GM19035 (cell line): ENCODE data around the gene D2HGDH.
"Not testable (repeated sequence)": the region's sequence is repeated elsewhere in the genome, so short reads cannot be mapped to it uniquely, and the experiment has no call there.

Source experiments
- ATAC-seq: cut with Tn5 transposase; IDR thresholded peaks from one replicate; pipeline ENCODE4 v1.9.1; 2021; ENCODE audit not compliant: unreplicated experiment

The D2HGDH gene

DNA sequence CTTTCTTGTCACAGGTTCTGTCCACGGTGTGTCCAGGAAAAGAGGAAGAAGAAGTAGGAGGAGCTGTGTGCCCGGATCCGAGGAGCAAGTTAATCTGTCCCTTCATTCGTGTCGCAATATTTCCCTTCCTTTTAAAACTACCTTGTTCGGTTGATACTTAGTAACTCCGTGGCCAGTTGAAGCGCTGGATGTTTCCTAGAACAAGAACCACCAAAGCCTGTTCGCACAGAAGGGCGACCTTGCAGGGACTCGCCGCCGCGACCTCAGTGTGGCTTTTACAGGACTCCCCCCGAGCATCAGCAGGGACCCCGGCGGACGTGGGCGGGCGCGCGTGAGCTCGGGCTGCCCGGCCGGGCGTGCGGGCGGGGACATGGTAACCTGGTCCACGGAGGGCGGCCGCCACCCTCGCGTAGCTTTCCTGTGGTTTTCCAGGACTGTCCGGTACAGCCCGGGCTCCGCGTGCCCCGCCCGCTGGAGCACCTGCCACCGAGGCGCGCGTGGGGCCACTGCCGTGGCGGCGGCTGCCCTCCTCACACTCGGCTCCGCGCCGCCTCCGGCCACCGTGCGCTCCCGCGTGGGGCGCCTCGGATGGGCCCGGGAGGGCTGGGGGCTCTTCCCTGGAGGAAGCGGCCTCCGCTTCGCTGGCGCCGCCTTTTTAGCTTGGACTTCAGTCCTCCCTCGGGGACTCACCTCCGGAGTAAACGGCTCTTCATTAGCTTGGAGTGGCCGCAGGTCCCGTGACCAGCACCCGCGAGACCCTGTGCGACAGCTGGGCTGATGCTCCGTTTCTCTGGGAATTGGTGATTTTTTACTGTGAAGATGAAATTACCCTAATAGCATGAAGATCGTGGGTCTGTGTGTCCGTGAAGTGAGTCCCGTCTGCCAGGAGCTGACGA, 9.2 kb upstream of the D2HGDH start:
- ATAC-seq: no peak

DNA sequence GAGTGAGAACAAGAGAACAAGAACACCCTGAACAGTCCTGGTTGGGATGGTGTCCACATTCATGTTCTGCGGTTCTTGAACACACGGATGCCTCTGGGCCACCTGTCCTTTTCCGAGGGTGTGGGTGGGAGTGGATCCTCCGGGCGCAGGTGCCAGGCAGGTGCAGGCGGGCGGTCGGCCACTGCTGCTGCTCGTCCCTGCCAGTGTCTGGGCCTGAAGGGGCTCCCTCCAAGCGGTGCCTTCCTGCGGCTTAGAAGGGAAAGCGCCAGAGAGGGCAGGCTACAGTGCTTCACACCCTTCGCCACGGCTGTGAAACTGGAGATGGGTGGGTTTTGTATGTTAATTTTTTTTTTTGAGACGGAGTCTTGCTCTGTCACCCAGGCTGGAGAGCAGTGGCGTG, 8.0 kb upstream of the D2HGDH start:
- no peak for ATAC-seq

DNA sequence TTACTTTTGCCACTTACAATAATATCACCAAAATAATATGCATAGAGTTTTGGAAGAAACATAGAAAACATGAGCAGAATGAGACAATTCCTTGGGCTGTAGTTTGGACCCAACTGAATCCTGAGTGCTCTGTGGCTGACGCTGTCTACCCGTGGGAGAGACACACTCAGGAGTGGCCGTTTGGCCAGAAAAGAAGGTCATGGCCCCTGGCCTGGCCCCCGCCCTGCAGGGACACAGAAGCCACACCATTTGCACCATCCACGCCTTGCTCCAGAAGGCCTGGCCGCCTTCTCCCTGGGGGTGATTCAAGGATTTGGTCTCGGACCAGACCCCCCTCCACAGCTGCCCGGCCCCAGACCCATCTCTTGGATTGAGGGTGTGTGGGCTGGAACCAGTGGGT, 6.4 kb upstream of the D2HGDH start:
- ATAC-seq: no peak

DNA sequence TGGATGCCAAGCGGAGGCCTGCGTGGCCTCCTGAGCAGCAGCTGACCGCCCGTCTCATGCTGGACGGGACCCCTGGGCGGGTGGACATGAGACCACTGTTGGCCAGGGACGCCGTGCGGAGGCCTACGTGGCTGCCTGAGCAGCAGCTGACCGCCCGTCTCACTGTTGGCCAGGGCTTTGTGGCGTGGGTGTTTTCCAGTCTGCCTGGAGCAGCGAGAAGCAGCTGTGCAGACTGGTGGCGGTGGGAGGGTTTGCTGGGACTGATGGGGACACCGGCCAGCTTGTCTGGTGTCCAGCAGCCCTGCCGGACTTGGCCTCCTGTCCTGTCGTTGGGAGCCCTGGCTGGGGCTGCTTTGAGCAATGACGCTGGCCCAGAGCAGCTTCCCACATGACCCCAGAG, 5.8 kb upstream of the D2HGDH start:
- ATAC-seq: no peak

DNA sequence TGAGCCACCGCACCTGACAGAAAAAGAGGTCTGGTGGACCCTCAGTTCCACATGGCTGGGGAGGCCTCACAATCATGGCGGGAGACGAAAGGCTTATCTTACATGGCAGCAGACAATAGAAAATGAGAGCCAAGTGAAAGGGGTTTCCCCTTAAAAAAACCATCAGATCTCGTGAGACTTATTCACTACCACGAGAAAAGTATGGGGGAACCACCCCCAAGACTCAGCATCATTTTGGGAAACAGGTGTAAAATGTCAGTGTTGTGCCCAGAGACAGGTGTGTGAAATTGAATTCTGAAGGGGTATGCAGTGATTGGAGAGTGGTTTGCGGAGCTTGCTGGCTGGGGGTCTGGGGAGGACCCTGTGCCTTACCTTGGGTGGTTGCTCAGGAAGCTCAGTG, 4.6 kb upstream of the D2HGDH start:
- no peak for ATAC-seq

DNA sequence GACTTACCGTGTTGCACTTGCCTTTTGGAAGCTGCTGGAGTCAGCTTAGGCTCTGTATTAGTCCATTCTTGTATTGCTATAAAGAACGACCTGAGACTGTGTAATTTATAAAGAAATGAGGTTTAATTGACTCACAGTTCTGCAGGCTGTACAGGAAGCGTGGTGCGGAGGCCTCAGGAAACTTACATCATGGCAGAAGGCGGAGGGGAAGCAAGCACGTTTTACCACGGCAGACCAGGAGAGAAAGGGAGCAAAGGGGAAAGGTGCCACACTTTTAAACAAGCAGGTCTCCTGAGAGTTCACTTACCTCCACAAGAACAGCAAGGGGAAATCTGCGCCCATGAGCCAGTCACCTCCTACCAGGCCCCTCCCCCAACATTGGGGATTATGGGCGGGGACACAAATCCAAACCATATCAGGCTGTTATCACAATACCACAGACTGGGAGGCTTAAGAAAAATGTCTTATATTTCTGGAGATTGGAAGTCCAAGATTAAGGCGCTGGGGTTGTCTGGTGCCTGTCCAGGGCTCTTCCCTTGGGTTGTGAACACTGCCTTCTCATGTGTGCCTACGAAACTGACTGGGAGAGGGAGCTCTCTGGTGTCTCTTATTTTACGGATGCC, 3.6 kb upstream of the D2HGDH start:
- ATAC-seq: no peak

DNA sequence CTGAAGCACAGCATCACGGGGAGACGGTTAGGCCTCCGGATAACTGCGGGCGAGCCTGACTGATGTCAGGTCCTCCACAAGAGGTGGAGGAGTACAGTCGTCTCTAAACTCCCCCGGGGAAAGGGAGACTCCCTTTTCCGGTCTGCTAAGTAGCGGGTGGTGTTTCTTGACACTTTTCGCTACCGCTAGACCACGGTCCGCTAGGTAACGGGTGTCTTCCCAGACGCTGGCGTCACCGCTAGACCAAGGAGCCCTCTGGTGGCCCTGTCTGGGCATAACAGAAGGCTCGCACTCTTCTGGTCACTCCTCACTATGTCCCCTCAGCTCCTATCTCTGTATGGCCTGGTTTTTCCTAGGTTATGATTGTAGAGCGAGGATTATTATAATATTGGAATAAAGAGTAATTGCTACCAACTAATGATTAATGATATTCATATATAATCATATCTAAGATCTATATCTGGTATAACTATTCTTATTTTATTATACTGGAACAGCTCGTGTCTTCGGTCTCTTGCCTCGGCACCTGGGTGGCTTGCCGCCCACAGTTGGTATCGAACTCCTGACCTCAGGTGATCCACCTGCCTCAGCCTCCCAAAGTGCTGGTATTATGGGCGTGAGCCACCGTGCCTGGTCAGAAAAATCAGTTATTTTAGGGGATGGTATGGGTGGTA, 1.8 kb upstream of the D2HGDH start:
- not testable (repeated sequence) for ATAC-seq

DNA sequence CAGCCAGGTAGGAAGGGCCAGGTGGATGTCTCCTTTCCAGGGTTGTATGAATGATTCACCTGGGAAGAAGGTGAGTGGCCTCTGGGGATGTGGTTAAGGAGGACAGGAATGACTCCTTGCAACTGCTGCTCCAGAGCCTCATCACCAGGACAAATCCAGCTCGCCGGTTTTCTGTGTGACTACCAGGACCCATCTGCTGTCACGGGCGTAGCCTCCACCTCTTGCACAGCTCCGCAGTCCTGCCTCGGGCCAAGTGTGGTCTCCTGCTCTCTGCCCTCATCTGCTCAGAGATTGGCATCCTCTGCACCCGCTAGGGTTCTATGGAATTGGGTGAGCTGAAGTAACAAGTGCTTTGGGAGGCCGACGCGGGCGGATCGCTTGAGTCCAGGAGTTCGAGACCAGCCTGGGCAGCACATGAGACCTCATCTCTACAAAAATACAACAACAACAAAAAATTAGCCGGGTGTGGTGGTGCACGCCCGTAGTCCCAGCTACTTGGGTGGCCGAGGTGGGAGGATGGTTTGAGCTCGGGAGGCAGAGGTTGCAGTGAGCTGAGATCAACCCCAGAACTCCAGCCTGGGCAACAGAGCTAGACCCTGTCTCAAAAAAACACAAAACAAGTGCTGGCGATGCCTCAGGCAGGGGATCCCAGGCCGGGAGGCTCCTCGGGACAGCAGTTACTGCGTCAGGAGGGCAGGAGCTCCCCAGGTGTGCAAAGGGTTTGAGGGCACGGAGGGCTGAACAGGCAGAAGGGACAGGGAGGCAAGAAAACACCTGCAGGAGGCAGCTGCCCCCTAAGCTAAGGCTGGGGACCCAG, 831 bp upstream of the D2HGDH start:
- no peak for ATAC-seq

DNA sequence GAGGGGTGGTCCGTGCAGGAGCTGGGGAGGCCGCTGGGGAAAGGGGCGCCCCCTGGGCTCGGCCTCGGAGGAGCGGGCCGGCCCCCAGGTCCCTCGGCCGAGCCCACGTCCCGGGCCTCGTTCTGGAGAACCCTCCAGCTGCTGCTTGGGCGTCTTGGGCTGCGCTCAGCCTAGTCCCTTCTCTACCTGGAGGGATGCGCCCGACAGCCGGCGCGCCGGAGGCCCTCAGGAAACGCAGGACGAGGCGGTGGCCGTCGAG, 293 bp upstream of the D2HGDH start:
- no peak for ATAC-seq

DNA sequence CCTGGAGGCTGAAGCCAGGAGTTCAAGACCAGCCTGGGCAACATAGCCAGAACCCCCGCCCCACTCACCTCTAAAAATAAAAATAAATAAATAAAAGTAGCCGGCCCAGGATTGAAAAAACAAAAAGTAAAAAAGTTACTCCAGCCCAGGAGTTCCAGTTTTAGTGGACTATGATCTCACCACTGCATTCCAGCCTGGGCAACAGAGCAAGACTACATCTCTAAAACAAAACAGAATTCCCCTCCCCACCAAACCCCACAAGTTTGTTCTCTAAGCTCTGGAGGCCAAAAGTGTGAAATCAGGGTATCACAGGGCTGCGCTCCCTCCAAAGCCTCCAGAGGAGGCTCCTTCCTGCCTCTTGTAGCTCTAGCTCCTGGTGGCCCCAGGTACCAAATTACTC, 1.7 kb downstream of the D2HGDH start:
- no peak for ATAC-seq

DNA sequence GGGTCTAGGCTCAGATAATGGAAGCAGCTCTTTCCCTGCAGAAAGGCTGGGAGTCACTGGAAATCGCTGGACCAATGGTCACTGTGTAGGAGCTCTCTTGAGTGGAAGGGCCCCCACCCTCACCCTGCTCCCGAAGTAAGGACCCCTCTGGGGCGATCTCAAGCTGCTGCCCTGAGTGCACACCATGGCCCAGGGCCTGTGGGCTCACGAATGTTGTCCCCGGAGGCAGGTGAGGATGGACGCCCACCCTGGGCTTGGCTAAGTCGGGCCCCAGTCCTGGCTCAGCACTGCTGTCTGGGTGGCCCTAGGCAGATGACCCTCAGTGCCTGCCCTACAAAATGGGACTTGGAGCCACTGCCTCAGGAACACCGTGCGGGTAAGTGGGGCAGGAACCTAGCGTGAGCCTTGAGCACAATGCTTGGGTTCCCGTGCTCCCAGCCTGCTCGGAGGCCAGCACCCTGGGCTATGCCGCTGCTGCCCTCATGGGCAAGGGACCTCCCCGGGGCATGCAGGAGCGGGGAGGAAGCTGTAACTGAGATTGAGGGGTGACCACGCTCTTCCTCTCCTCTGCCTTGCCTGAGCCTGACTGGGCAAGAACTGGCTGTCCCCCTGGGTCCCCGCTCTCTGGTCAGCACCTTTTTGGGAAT, 3.7 kb downstream of the D2HGDH start:
- no peak for ATAC-seq

DNA sequence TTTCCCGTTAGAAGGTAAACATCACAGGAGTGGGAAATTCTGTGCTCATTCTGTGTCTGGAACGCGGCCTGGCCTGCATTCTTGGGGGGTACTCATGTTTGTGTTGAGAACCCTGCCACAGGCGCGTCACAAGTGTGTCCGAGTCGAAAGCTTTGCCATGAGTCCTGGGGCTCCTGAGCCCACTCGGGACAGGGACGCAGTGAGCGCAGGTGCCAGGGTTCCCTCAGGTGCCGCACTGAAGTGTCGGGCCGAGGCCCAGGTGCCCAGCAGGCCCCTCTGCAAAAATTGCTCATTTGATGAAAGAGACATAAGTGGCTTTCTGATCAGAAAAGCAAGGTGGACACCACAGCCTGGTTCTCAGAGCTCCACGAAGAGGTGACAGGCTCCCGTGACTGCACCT, 4.7 kb downstream of the D2HGDH start:
- no peak for ATAC-seq

DNA sequence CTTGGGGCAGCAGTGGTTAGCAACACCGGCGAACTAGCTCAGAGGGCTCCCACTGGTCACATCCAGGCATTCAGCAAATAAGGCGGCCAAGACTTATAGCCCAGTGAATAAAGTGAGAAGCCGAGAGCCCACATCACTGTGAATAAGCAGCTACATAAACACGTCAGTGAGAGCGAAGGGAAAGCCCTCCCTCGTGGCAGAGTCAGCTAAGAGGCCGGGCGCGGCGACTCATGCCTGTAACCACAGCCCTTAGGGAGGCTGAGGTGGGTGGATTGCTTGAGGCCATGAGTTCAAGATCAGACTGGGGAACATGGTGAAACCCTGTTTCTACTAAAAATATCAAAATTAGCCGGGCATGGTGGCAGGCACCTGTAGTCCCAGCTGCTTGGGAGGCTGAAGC, 5.2 kb downstream of the D2HGDH start:
- ATAC-seq: no peak

DNA sequence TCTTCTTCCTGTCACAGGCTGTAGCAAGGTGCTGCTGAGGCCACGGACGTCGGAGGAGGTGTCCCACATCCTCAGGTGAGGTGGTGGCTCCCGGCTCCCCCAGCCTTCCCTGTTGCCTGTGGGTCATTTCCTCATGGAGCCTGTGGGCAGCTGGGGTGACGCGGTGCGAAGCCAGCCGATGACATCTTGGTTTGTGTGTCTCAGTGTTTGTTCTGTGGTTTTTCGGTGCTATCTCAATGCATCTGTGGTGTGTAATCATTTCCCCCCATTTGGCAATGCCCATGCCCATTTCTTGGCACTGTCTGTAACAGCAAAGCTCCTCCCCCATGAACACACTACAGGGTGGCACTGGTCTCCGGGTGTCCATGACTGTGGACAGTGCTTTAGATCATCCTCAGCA, 6.6 kb downstream of the D2HGDH start:
- ATAC-seq: no peak

DNA sequence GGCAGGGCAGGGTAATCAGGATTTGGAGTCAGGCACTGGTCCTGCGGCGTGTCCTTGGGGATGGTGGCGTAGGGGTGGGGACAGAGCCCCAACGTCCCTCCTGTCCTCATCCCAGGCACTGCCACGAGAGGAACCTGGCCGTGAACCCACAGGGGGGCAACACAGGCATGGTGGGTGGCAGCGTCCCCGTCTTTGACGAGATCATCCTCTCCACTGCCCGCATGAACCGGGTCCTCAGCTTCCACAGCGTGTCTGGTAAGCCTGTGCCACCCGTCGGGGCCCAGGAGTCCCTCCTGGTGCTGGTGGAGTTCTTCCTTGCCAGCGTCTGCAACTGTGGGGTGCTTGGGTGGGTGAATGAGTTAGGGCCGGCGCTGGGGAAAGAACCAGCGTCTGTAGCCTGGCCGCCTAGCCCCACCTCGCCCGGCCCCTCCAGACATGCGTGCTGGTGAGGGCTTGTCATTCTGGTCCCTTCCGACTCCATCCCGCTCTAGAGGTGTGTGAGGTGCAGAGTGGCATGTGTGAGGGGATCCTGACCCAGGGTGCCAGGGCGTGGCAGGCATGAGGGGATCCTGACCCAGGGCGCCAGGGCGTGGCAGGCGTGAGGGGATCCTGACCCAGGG, 8.0 kb downstream of the D2HGDH start:
- no peak for ATAC-seq

DNA sequence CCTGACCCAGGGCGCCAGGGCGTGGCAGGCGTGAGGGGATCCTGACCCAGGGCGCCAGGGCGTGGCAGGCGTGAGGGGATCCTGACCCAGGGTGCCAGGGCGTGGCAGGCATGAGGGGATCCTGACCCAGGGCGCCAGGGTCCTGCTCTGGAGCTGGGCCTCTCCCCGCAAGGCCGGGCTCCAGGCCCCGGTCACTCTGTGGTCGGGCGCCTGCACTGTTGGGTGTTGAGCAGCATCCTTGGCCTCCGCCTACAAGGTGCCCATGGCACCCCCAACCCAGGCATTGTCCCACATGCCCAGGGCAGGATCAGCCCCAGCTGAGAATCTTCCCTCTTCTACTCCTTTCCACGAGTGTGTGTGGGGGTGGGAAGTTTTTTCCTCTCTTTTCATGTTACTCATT, 8.6 kb downstream of the D2HGDH start:
- ATAC-seq: not testable (repeated sequence)

DNA sequence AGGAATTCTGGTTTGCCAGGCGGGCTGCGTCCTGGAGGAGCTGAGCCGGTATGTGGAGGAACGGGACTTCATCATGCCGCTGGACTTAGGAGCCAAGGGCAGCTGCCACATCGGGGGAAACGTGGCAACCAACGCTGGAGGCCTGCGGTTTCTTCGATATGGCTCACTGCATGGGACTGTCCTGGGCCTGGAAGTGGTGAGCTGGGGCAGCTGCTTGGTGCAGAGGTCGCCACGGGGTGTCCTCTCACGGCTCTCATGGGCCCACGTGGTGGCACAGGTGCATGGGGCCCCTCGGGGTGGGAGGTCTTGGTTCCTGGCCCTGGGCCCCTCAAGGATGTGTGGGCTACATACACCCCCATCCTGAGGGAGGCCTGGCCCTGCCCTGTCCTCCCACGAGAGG, 9.2 kb downstream of the D2HGDH start:
- ATAC-seq: no peak

DNA sequence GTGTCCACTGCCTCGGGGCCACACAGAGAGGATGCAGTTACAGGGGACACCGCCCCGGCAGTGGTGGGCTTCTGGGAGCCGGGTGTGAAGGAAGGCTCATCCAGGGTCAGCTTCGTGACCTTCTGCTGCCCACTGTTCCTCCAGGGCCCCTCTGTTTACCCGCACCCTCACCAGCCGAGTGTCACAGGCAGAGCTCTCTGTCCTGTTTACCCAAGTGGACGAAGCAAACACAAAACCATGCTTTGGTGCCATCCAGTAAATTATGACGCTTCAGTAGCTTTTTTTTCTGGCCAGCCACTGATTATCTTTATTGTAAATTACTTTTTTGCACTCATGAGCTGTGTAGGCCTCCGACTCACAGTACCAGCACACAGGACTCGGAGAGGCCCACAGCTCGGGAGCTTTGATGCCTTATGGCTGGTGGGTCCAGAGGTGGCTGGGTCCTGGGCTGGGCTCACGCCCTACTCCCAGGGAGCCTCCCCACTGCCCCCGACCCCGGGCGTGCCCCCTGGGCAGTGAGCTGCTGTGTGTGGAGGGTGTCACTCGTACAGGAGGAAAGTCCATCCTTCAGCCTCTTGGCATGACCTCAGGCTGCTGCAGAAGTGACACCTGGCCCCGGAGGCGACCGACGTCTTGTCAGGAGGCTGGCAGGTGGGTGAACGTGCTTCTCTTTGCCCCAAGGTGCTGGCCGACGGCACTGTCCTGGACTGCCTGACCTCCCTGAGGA, 9.8 kb downstream of the D2HGDH start:
- ATAC-seq: no peak

DNA sequence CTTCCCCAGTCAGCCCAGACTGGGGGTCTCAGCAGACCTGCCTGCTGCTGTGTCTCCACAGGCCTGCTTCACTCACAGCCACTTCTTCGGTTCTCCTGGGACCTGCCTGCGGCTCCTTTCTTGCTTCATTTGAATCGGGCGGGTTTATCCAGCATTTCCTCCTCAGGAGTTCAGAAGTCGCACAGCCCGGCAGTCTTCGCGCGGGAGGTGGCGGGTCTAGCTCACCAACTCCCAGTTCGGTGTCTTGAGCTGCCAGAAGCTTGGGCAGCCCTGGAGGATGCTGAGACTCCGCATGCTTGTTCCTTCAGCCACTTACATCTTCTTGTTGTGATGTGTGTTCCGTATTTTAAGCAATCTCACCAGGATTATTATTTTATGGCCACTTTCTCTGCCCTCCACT, 10.8 kb downstream of the D2HGDH start:
- no peak for ATAC-seq

DNA sequence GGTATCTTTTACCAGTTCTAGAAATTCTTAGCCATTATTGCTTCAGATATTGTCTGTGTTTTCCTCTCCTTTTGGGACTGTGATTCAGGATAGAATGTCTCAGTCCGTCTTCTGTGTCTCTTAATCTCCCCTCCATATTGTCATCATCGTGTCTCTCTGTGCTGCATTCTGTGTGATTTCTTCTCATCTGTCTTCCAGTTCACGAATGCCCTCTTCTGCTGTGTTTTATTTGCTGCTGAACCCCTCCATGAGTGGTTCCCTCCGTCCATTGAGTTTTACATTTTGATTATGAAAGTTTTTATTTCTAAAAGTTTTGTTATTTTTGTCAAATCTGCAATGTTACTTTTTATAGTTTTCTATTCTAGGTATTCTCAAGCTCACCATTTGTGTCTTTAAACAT, 11.7 kb downstream of the D2HGDH start:
- ATAC-seq: no peak
